Cardiac fibroblast (primary cell): Measurements from ENCODE around the gene KCNH4.
A peak's percentile ranks its signal among the peaks of the same experiment; 100 is the strongest.

Experiments
- DNase-seq, 2 donors: peaks; one replicate each; pipeline versions ENCODE4 v3.0.0 to v3.0.0-alpha.2; 2010; ENCODE audit warnings: low read depth in 2 of 2
- H3K4me3 ChIP-seq, 2 donors: replicated peaks in 1 of 2; 1 replicate in 1 of 2; 2 replicates in 1 of 2; pipeline ENCODE4 v1.5.1; 2011; ENCODE audit warnings: low read depth in 2 of 2, low read length in 2 of 2, mild to moderate bottlenecking in 2 of 2, moderate library complexity in 1 of 2
- CTCF ChIP-seq: IDR thresholded peaks from one replicate; pipeline ENCODE4 v1.5.1; 2011; ENCODE audit warnings: low read depth, mild to moderate bottlenecking, low read length, inconsistent platforms

KCNH4 gene

GRCh38 chr17:42181851-42182207 lies 887 bp upstream of the KCNH4 start:
- no peak overlapping the region for H3K4me3 ChIP-seq
- DNase-seq = no peak
- TF ChIP-seq CTCF = no peak

- peak overlapping the region in 1 of 2 donors; percentile 28 for H3K4me3 ChIP-seq
- DNase-seq = no peak
- TF ChIP-seq CTCF = no peak
Observed at GRCh38 chr17:42180411-42180921, 476 bp downstream of the KCNH4 start.

GRCh38 chr17:42179911-42180410 lies 981 bp downstream of the KCNH4 start:
- no peak overlapping the region for H3K4me3 ChIP-seq
- no peak for TF ChIP-seq CTCF
- DNase-seq = peak; percentile 37 to 45

GRCh38 chr17:42179335-42179734 lies 1.6 kb downstream of the KCNH4 start:
- TF ChIP-seq CTCF = no peak
- no peak overlapping the region for H3K4me3 ChIP-seq
- no peak for DNase-seq

GRCh38 chr17:42178817-42179216 lies 2.1 kb downstream of the KCNH4 start:
- TF ChIP-seq CTCF = no peak
- no peak overlapping the region for H3K4me3 ChIP-seq
- no peak for DNase-seq

GRCh38 chr17:42177684-42178083 lies 3.3 kb downstream of the KCNH4 start:
- no peak for DNase-seq
- TF ChIP-seq CTCF = no peak
- no peak overlapping the region for H3K4me3 ChIP-seq
